ENCODE results near the gene IRGQ. TPM values are rescaled to one million over a fixed set of nuclear protein-coding genes. Genes with fewer than 3 reads are reported as not detected.
"Not testable (repeated sequence)": the region's sequence is repeated elsewhere in the genome, so short reads cannot be mapped to it uniquely, and the experiment has no call there.

The IRGQ gene
- total and polyA plus RNA-seq, 2 donors (not counting 3 experiments of a cell fraction or from before 2014, with no cell fraction given): 15.8 to 33.2 TPM

- intact Hi-C loops (cut with micrococcal nuclease); dilution Hi-C loops (cut with MboI; ENCODE audit: extremely low pct_ligation_motif_present, low sequenced_read_pairs); H3K4me3 ChIP-seq (replicated peaks in 1 of 3; ENCODE audit: insufficient read depth in 1 of 3, low read depth in 1 of 3, low read length in 3 of 3); CTCF ChIA-PET; H3K9ac ChIP-seq (replicated peaks; ENCODE audit: extremely low read depth, insufficient read depth, low read length); BruUV-seq (replicated peaks); DNase-seq (ENCODE audit: low read depth, low spot score); POLR2A ChIA-PET; H3K27me3 ChIP-seq (ENCODE audit: control insufficient read depth in 2 of 2, insufficient read depth in 2 of 2, low read length in 2 of 2); H3K4me1 ChIP-seq (ENCODE audit: control insufficient read depth, extremely low read depth, insufficient read depth, low read length); H3K27ac ChIP-seq (ENCODE audit: insufficient read depth, low read depth, low read length); H3K9me1 ChIP-seq (replicated peaks; ENCODE audit: control insufficient read depth, extremely low read depth, insufficient read depth, low read length); H3K4me2 ChIP-seq (ENCODE audit: insufficient read depth, low read length); FAIRE-seq; H3K79me2 ChIP-seq (ENCODE audit: control insufficient read depth, insufficient read depth, low read length); H4K20me1 ChIP-seq (replicated peaks; ENCODE audit: control insufficient read depth, extremely low read depth, insufficient read depth, low read length); H2AFZ ChIP-seq (ENCODE audit: low read depth, low read length); H3K9me3 ChIP-seq (replicated peaks; ENCODE audit: control insufficient read depth, insufficient read depth, low read length): not testable (repeated sequence)
- H3K36me3 ChIP-seq (ENCODE audit: control insufficient read depth in 2 of 2, extremely low read depth in 1 of 2, insufficient read depth in 2 of 2, low read length in 2 of 2): peaks cover 2 to 40% of the 10 kb centered on the region in 2 experiments
These were observed 48.0 kb downstream of the IRGQ start for GRCh38 chr19:43547926-43548325.

GRCh38 chr19:43546581-43546980 is 49.4 kb downstream of the IRGQ start:
- dilution Hi-C loops (cut with MboI; ENCODE audit: extremely low pct_ligation_motif_present, low sequenced_read_pairs) (no loop called here), intact Hi-C loops (cut with micrococcal nuclease) (no loop called here)
- Histone ChIP-seq H3K9me3 (replicated peaks; ENCODE audit: control insufficient read depth, insufficient read depth, low read length) (no peaks in the 10 kb centered on the region), H3K79me2 (ENCODE audit: control insufficient read depth, insufficient read depth, low read length) (no peaks in the 10 kb centered on the region), H3K4me1 (ENCODE audit: control insufficient read depth, extremely low read depth, insufficient read depth, low read length) (no peaks in the 10 kb centered on the region), H3K27ac (ENCODE audit: insufficient read depth, low read depth, low read length) (no peak overlapping the region), H3K4me2 (ENCODE audit: insufficient read depth, low read length) (no peak overlapping the region), H4K20me1 (replicated peaks; ENCODE audit: control insufficient read depth, extremely low read depth, insufficient read depth, low read length) (no peaks in the 10 kb centered on the region), H3K36me3 (ENCODE audit: control insufficient read depth in 2 of 2, extremely low read depth in 1 of 2, insufficient read depth in 2 of 2, low read length in 2 of 2) (peaks cover 4 to 37% of the 10 kb centered on the region in 2 experiments), H3K9ac (replicated peaks; ENCODE audit: extremely low read depth, insufficient read depth, low read length) (no peak overlapping the region), H2AFZ (ENCODE audit: low read depth, low read length) (no peak overlapping the region), H3K9me1 (replicated peaks; ENCODE audit: control insufficient read depth, extremely low read depth, insufficient read depth, low read length) (no peaks in the 10 kb centered on the region), H3K4me3 (replicated peaks in 1 of 3; ENCODE audit: insufficient read depth in 1 of 3, low read depth in 1 of 3, low read length in 3 of 3) (no peak overlapping the region), H3K27me3 (ENCODE audit: control insufficient read depth in 2 of 2, insufficient read depth in 2 of 2, low read length in 2 of 2) (no peaks in the 10 kb centered on the region)
- no TSS peak for BruUV-seq (replicated peaks)
- FAIRE-seq: no peak
- CTCF ChIA-PET: interaction anchor here (1.1 kb wide), 2 partner anchors 9 to 11 kb away, joined by 3 read pairs; no protein-coding TSS in a partner anchor
- DNase-seq (ENCODE audit: low read depth, low spot score): no peak
- TF ChIP-seq JUN (IDR thresholded peaks at IDR 0.05; ENCODE audit: borderline replicate concordance, insufficient read depth, insufficient read length, low read depth) (no peak), GATA2 (IDR thresholded peaks at IDR 0.05; ENCODE audit: insufficient read depth, insufficient read length, low read depth, low read length) (no peak), POLR2A (IDR thresholded peaks at IDR 0.05; ENCODE audit: low read depth, low read length) (no peak), EZH2 (IDR thresholded peaks at IDR 0.05; ENCODE audit: borderline replicate concordance, low read depth, low read length, severe bottlenecking) (no peak), MAX (IDR thresholded peaks at IDR 0.05; ENCODE audit: insufficient read depth, insufficient read length) (no peak), POLR2AphosphoS5 (IDR thresholded peaks at IDR 0.05; ENCODE audit: insufficient read depth, low read depth, low read length) (no peak), MYC (IDR thresholded peaks at IDR 0.05; ENCODE audit: low read depth, low read length) (no peak), FOS (IDR thresholded peaks at IDR 0.05; ENCODE audit: borderline replicate concordance, insufficient read depth, low read length) (no peak)
- TF ChIP-seq, protein P1, sequence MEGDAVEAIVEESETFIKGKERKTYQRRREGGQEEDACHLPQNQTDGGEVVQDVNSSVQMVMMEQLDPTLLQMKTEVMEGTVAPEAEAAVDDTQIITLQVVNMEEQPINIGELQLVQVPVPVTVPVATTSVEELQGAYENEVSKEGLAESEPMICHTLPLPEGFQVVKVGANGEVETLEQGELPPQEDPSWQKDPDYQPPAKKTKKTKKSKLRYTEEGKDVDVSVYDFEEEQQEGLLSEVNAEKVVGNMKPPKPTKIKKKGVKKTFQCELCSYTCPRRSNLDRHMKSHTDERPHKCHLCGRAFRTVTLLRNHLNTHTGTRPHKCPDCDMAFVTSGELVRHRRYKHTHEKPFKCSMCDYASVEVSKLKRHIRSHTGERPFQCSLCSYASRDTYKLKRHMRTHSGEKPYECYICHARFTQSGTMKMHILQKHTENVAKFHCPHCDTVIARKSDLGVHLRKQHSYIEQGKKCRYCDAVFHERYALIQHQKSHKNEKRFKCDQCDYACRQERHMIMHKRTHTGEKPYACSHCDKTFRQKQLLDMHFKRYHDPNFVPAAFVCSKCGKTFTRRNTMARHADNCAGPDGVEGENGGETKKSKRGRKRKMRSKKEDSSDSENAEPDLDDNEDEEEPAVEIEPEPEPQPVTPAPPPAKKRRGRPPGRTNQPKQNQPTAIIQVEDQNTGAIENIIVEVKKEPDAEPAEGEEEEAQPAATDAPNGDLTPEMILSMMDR (IDR thresholded peaks at IDR 0.05; ENCODE audit: extremely low read depth in 1 of 2, insufficient read depth in 1 of 2, low read depth in 1 of 2, low read length in 2 of 2): no peak
- POLR2A ChIA-PET: no interaction called here
